Measurements from ENCODE around the gene PSMG4.

PSMG4 gene

DNA sequence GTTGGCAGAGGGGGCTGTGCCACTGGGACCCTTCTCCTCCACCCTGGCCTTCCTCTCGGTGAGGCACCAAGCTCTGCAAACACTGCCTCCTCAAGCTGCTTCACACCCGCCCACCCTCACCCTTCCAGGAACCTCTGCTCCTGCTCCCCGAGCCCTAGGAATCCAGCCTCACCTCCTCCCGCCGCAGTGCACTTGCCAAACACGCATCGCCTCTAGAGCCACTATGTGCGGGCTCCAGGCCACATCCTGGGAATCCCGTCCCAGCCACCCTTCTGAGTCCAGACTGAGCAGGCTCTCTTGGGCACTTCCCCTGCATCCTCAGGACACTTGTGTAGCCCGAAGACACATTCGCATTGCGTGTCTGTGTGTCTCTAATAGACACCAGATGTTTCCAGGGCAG lies 18.5 kb downstream of the PSMG4 start:
- DNase-seq: peak; percentile 22

DNA sequence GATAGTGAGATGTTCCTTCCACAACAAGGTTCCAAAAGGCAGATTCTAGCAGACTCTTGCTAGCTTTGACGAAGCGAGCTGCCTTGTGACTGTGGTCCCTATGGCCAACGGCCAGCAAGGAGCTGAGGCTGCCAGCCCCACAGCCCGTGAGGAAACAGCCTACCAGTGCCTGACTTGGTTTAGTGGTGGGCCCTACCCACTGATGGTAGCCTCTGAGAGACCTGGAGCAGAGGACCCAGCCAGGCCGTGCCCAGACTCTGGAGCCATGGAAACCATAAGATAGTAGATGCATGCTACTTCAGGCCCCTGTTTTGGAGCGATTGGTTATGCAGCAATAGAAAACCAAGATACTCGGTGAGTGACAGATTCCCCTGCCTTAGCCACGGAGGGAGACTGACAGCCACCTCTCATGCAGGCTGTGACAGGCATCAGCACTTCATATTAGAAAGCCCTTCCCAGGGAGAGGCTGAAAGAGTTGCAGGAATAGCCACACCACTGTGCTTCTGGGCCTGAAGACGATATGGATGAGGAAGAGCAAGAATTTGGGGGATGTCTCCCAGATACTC lies 19.2 kb downstream of the PSMG4 start:
- peak; percentile 21 for DNase-seq

- DNase-seq: no peak
These were observed 19.9 kb downstream of the PSMG4 start for GRCh38 chr6:3278691-3279090.

DNA sequence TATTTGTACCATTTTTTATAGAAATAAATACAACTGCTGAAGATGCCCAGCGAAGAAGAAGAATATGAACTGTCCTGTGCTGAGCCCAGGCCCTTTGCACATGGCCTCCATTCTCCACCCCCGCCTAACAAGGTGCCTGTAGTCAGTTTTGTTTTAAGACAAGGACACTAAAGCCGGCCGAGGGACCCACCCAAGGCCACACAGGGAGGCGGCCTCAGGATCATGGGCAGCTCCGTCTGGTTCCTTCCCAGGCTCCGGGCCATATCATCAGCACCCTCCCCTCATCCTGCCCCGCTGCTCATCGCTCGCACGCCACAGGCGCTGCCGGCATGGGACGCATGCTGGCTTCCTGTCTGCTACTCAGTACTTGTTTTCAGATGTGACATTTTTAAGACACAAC lies 21.3 kb downstream of the PSMG4 start:
- DNase-seq: peak; percentile 21

DNA sequence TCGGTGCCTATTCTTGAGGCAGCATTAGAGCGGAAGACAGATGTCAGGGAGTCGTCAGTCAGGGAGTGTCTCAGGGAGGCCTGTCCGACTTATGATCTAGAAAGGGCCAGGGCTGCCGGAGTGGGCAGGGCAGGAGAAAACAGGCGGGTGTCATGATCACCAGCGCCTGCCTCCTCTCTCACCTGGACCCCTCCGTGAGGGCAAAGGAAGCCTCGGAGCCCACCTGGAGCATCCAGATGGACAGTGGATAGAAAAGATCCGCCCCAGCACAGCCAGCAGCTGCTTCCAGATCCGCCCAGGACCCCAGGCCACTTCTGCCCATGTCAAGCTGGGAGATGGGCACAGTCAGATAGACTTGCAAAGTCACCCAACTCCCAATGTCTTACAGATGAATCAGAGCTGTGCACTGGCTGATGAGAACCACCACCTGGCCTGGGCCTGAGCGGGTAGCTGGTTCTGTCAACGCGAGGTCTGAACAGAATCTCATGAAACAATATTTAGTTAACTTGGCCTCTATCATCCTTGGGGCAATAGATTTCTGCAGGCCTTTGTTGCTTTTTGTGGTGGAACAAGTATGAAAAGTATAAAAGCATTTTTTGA lies 22.2 kb downstream of the PSMG4 start:
- peak; percentile 17 for DNase-seq

DNA sequence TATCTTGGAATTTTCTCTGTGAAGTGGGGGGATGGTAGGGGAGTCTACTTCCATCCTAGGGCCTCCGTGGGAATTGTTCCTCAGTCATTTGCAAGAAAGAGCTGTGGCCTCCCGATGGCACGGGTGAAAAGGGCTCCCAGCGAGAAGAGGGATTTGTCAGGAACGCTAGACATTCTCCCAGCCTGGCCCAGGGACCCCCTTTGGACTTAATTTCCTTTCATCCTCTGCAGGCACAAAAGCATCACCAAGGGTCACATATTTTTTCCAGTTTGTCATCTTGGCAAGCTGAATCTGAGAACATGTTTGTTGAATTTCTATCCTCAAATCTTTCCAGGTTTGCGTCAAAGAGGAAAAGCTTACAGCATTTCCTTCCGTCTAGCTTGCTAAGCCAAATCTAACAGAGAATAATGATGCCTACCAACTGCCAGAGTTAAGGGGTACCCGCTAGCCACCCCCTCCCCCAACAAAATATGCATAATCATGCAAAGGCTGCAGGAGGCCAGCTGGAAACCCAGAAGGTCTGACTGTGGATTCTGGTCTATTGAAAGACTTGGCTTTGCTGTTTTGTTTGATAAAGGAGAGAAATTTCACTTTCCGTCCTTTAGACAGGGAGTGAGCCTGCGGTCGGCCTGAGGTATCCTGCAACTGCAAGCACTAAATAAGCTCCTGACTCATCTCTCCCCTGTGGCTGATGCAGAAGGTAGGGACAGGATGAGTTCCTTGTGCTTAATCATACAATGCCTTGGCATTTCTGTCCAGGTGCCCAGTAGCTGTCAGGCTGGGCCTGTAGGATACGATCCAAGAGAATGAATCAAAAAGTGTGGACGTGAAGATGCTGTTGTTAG lies 23.1 kb downstream of the PSMG4 start:
- DNase-seq: peak; percentile 31

- DNase-seq: peak; percentile 29
These were observed 23.9 kb downstream of the PSMG4 start for GRCh38 chr6:3282476-3283236.

- no peak for DNase-seq
These were observed 24.5 kb downstream of the PSMG4 start for GRCh38 chr6:3283241-3283640.

GRCh38 chr6:3283641-3284435 lies 25.1 kb downstream of the PSMG4 start:
- peak; percentile 23 for DNase-seq

DNA sequence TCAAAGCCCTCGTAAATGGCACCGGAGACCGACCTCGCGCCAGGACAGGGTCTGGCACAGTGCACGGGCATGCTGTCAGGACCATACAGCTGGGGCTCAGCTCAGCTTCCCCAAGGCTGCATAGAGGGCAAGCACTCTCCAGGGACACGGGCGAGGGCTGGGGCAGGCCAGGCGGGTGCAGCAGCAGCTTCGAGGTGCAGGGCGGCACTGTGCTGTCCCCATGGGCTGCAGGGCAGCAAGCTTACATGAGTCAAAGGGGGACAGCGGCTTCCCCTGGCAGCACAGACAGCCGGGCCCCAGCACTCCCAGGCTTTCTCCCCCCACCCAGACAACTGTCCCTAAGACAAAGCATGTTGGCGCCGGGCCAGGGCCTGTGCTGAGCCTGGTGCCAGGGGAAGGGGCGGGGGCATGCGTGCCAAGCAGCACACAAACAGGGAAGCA lies 25.7 kb downstream of the PSMG4 start:
- peak; percentile 45 for DNase-seq

DNA sequence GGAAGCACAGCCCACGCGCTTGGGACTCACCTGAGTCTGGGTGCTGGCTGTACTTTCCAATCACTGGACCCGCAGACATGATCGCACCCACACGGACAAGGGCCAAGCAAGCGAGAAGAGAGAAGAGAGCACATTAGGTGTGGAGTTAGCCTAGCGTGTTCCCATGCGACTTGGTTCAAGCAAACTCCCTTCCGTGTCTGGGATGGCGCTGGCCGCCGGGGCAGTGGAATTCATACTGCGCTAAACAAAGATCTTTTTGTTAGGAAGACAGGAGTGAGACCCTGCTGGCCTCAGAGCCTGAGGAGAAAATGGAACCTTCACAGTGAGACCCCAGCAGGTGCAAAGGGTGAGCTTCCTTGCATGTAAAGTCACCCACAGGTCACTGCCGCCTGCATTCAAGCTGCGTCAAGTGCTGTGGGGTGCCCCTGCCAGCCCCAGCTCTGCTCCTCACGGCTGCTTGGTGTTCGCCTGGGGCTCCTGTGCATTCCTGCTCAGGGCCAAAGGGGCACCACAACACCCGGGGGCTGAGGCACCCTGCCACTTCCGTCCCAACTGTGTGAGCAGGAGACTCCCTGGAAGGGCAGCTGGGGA lies 26.4 kb downstream of the PSMG4 start:
- no peak for DNase-seq

GRCh38 chr6:3285732-3286131 lies 27.0 kb downstream of the PSMG4 start:
- DNase-seq: no peak

GRCh38 chr6:3286641-3287171 lies 28.0 kb downstream of the PSMG4 start:
- no peak for DNase-seq

DNA sequence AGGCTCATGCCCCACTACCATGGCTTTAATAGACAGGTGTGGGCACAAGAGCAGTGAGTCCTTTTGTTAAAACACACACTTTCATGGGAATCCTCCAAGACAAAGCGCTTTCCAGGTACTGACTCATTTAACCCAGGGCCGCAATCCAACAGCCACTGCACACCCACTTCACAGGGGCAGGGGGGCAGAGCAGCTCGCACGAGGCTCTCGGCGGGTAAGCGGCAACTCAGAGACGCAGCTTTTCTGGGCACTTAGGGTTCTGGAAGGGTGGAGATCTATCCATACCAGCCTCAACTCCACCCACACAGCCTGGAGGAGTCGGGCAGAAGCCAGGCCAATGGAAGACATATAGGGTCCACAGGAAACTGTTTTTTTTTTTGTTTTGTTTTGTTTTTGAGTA lies 28.6 kb downstream of the PSMG4 start:
- no peak for DNase-seq

- DNase-seq: no peak
These were observed 29.4 kb downstream of the PSMG4 start for GRCh38 chr6:3287976-3288707.

DNA sequence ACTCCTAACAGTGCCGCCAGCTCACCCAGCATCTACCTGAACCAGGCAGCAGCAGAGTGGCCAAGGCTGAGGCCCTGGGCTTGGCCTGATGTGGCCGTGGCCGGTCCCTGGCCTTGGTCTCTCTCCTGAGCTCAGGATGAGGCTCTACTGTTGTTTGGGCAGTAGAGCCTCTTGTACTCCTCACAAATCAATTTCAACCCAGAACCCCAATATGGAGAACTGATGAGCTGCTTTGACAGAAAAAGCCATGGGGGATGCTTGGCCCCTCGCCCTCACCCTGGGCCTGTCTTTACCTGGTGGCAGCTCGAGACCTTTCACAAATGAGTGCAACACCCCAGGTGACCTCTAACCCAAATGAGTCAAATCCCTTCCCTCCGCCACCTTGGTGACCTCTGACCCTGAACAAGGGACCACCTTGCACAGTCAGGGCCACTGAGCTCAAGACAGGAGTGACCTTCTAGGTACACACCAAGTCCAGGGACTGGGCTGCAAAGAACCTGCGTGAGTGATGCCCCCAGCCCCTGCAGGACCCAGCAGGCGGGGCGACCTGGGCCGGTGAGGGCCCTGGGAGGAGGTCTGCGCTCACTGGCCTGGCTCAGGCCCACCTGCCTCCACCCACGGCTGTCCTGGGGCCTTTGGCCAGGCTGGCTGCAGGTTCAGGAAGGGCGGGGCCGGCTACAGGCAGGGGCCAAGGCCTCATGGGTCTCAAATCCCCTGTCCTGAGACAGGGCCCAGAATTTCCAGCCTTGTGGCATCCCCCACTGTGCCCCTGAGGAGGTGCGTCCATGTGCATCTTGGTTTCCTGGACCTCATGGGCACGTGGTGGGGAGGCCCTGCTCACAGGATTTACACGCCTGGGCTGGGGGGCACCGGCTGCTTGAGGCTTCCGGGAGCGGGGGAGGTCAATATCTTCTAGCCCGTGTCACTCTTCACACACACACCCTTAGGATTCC lies 30.2 kb downstream of the PSMG4 start:
- no peak for DNase-seq

GRCh38 chr6:3289664-3290055 lies 30.9 kb downstream of the PSMG4 start:
- no peak for DNase-seq

- DNase-seq: no peak
These were observed 31.6 kb downstream of the PSMG4 start for GRCh38 chr6:3290149-3290930.

DNA sequence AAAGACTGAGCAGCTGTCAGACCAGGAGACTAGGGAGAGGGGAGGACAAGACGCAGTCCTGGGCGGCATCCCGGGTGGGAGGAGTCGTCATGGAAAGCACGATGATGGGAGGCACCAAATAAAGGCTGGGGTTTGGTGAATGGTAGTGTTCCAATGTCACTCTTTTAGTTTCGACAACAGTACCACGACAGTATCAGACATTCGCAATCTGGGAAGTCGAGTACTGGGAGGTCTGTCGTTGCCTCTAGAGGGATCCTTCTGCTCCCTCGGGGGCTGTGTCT lies 32.1 kb downstream of the PSMG4 start:
- DNase-seq: no peak

Data from left hindlimb (tissue), 1 donor.